Cardiac muscle cell (in vitro differentiated cells and primary cell): ENCODE measurements around the gene MSMB. TPM values are rescaled to one million over a fixed set of nuclear protein-coding genes. Genes with fewer than 3 reads are reported as not detected.
"Not testable (repeated sequence)": the region's sequence is repeated elsewhere in the genome, so short reads cannot be mapped to it uniquely, and the experiment has no call there.

ENCODE experiments used
- DNase-seq, 2 donors: peaks; one replicate each; pipeline versions ENCODE4 v3.0.0 to v3.0.0-alpha.2; 2010 to 2017; ENCODE audit warnings: low read depth in 1 of 2, low spot score in 1 of 2
- H3K27ac ChIP-seq: fragments of 200-600 bp; sonication (generic); 2 replicates; pipeline ENCODE4 v1.5.1; 2016
- H3K27me3 ChIP-seq: fragments of 200-600 bp; sonication (generic); 2 replicates; pipeline ENCODE4 v1.6.0; 2016; ENCODE audit warnings: control low read depth
- H3K36me3 ChIP-seq: fragments of 200-600 bp; sonication (generic); 2 replicates; pipeline ENCODE4 v1.5.1; 2016; ENCODE audit warnings: control low read depth
- H3K4me1 ChIP-seq: fragments of 200-600 bp; sonication (generic); 2 replicates; pipeline ENCODE4 v1.8.1; 2017; ENCODE audit warnings: low read depth, mild to moderate bottlenecking, mixed run types
- H3K4me3 ChIP-seq: fragments of 200-600 bp; sonication (generic); 2 replicates; pipeline ENCODE4 v1.5.1; 2016; ENCODE audit warnings: mild to moderate bottlenecking
- H3K9me3 ChIP-seq: fragments of 200-600 bp; sonication (generic); 2 replicates; pipeline ENCODE4 v1.5.1; 2017; ENCODE audit warnings: low read depth, mild to moderate bottlenecking, control low read depth
- polyA plus RNA-seq: library from polyadenylated mRNA; unstranded; fragments of >200 nt; fragmentation: Nextera tagmentation; extraction: Ambion mirVana; gene quantifications from 2 replicates; pipeline ENCODE4 v1.2.1, GENCODE V29; 2016
- total RNA-seq: library from RNA; depleted of rRNA; stranded (reverse); fragments of >200 nt; gene quantifications from 2 replicates; pipeline ENCODE4 v1.2.3, GENCODE V29; 2016
- TF ChIP-seq, protein P1 (sequence below): IDR thresholded peaks from 2 replicates; pipeline ENCODE4 v1.5.1; 2012; ENCODE audit warnings: low read depth, mild to moderate bottlenecking, low read length

MSMB gene
- total and polyA plus RNA-seq, 2 experiments from 2014 or later: not detected

DNA sequence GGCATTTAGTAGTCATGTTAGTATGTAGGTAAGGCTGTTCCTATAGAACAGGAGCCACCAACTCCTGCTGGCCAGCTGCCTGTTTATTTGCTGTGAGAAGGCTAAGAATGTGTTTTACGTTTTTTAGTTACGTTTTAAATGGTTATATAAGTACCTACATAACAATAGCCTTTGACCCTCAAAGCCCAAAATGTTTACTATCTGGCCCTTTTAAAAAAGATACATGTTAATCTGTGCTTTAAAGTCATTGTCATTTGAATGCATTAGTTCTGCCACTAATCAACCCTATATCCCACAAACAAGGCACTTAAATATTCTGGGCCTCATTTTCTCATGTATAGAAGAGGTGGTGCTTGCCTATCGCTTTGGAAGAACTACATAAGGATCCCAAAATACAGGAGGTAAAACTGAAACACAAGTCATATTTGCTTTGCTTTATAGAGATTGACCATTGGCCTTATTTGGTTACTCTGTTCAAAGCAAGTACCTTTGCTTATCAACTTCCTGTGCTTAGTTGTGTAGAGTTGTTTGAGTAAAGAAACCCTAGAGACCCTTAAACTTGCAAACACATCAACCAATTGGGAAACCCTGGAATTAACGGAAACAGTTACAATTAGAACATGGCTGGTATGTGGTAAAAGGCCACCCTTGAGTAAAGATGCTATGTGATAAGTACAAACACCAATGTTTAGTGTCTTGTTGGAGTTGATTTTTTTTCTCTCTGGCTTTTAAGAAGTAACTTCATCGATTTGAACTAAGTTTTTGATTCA is 47.9 kb downstream of the MSMB start:
- TF ChIP-seq, protein P1, sequence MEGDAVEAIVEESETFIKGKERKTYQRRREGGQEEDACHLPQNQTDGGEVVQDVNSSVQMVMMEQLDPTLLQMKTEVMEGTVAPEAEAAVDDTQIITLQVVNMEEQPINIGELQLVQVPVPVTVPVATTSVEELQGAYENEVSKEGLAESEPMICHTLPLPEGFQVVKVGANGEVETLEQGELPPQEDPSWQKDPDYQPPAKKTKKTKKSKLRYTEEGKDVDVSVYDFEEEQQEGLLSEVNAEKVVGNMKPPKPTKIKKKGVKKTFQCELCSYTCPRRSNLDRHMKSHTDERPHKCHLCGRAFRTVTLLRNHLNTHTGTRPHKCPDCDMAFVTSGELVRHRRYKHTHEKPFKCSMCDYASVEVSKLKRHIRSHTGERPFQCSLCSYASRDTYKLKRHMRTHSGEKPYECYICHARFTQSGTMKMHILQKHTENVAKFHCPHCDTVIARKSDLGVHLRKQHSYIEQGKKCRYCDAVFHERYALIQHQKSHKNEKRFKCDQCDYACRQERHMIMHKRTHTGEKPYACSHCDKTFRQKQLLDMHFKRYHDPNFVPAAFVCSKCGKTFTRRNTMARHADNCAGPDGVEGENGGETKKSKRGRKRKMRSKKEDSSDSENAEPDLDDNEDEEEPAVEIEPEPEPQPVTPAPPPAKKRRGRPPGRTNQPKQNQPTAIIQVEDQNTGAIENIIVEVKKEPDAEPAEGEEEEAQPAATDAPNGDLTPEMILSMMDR: no peak
- Histone ChIP-seq H3K27me3 (no peaks in the 10 kb centered on the region), H3K9me3 (no peaks in the 10 kb centered on the region), H3K4me3 (no peak overlapping the region), H3K4me1 (no peaks in the 10 kb centered on the region), H3K36me3 (peaks cover 21% of the 10 kb centered on the region), H3K27ac (peak overlapping the region; percentile 6)
- no peak for DNase-seq

DNA sequence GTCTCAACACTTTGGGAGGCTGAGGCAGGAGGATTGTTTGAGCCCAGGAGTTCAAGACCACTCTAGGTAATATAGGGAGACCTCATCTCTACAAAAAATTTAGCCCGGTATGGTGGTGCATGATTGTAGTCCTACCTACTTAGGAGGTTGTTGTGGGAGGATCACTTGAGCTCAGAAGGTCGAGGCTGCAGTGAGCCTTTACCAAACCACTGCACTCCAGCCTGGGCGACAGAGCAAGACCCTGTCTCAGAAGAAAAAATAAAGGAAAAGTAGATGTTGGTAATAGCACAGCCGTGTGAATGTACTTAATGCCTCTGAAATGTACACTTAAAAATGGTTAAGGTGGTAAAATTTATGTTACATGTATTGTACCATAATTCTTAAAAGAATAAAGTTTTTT is 48.5 kb downstream of the MSMB start:
- H3K36me3 ChIP-seq: peaks cover 17% of the 10 kb centered on the region
- no peaks in the 10 kb centered on the region for H3K27me3 ChIP-seq
- DNase-seq: no peak
- H3K4me3 ChIP-seq: no peak overlapping the region
- H3K4me1 ChIP-seq: no peaks in the 10 kb centered on the region
- TF ChIP-seq, protein P1: no peak
- no peaks in the 10 kb centered on the region for H3K9me3 ChIP-seq
- no peak overlapping the region for H3K27ac ChIP-seq

DNA sequence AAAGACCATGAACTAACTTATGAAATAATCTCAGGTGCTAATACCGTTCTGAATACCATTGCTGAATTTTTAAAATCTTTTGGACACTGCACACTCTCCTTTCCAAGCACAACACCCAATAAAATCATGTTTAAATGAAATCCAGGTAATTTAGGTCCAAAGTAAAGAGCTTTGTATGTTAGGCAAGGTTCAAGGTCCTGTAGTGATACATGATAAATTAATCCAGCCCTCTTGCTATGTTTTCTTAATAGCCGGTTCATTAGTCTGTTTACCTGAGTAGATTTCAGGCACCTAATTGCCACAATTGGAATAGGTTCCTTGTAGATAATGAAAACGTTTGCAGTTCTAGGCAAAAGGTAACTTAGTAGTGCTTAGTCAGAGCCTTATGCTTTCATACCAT is 60.5 kb downstream of the MSMB start:
- not testable (repeated sequence) for H3K27me3 ChIP-seq, H3K27ac ChIP-seq, H3K36me3 ChIP-seq, H3K4me1 ChIP-seq, DNase-seq, H3K9me3 ChIP-seq, H3K4me3 ChIP-seq

DNA sequence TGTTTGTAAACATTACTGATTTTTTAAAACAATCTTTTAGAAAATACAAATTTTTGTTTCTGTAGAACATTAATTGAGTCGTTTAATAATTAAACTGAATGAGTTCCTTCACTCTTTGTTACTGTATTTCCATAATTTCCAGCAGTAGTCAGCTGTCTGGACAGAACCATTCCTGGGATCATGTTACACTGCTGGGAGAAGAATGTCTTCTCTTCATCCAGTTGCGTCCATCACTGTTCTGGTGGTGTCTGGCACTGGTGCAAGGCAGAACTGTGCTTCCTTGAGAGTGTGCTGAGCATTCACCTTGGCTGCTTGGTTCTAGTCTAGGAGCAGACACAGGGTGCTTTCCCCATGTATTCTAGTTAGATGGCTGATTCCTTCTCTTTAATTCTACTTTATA is 61.6 kb downstream of the MSMB start:
- H3K36me3 ChIP-seq, H3K27ac ChIP-seq, H3K4me3 ChIP-seq, H3K9me3 ChIP-seq, H3K27me3 ChIP-seq, H3K4me1 ChIP-seq: not testable (repeated sequence)
- peak in 1 of 2 donors; percentile 15 for DNase-seq

DNA sequence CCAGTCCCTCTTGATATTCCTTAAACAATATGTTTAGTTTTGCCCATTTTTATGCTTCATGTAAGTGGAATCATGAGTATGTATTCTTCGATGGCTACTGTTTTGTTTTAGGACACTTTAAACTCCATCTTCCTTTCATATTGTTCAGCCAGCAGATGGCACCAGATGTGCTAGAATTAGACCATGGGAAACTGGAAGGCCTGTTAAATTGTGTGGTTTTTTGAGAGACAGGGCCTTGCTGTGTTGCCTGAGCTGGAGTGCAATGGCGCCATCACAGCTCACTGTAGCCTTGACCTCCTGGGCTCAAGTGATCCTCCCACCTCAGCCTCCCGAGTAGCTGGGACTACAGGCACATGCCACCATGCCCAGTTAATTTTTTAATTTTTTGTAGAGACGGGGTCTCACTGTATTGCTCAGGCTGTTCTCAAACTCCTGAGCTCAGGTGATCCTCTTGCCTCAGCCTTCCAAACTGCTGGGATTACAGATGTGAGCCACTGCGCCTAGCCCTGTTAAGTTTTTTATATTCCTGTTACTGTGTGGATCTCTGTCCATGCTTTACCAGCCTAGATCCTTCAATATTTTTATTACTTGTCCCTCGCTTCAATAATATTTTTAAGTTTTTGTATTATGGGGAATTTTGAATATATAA is 62.4 kb downstream of the MSMB start:
- not testable (repeated sequence) for H3K4me3 ChIP-seq, H3K27ac ChIP-seq, H3K27me3 ChIP-seq, H3K36me3 ChIP-seq, H3K9me3 ChIP-seq, H3K4me1 ChIP-seq
- TF ChIP-seq, protein P1: peak; percentile 34
- DNase-seq: peak; percentile 55 to 76

Other genes starting within 250 kb of the MSMB start
- 21.8 and 22.3 TPM in 2 replicates for gene AGAP4, start 198.8 kb downstream of the MSMB start, total RNA-seq
- gene AGAP4, start 198.8 kb downstream of the MSMB start, polyA plus RNA-seq: 13.6 and 17.2 TPM in 2 replicates
- 92.6 and 96.2 TPM in 2 replicates for gene TIMM23, start 73.8 kb downstream of the MSMB start, total RNA-seq
- 140 and 150 TPM in 2 replicates for gene TIMM23, start 73.8 kb downstream of the MSMB start, polyA plus RNA-seq
- gene NCOA4, start 15.6 kb downstream of the MSMB start, total RNA-seq: 171 and 292 TPM in 2 replicates
- 149 and 251 TPM in 2 replicates for gene NCOA4, start 15.6 kb downstream of the MSMB start, polyA plus RNA-seq
- not detected in 2 replicates for gene ANTXRL, start 240.7 kb upstream of the MSMB start, total RNA-seq
- not detected in 2 replicates for gene ANTXRL, start 240.7 kb upstream of the MSMB start, polyA plus RNA-seq